Measurements from ENCODE around the gene ZNF536.

DNA sequence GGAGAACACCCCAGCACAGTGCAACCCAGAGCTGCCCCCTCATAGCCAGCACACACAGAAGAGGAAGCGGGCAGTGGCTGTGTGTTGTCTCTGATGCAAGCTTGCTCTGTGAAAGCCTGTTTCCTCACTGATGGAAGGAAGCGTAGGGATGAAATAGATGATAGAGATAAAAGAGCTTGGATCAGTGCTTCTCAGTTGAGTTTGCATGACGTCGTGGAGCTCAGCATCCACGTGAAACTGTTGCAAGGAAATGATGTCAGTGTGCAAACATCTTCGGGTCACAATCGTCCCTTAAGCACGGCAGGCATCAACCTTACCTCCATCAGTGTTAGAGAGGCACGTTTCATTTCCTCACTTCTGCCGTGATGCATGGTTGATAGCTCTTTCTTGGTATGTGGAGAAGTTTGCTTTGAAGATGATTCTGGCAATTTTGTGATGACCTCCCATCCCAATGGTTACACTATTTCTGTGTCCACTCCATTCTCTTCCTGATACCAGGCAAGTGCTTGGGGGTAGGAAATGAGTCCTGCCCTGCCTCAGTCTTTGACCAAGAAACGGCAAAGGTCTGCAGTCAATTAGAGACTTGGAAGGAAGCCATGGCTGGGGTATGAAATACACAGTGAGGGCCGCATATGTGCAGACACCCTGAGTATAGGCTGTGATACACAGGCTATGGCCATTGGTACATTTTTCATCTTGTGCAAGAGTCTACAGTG, 183.0 kb downstream of the ZNF536 start:
- TF ChIP-seq, protein P1, sequence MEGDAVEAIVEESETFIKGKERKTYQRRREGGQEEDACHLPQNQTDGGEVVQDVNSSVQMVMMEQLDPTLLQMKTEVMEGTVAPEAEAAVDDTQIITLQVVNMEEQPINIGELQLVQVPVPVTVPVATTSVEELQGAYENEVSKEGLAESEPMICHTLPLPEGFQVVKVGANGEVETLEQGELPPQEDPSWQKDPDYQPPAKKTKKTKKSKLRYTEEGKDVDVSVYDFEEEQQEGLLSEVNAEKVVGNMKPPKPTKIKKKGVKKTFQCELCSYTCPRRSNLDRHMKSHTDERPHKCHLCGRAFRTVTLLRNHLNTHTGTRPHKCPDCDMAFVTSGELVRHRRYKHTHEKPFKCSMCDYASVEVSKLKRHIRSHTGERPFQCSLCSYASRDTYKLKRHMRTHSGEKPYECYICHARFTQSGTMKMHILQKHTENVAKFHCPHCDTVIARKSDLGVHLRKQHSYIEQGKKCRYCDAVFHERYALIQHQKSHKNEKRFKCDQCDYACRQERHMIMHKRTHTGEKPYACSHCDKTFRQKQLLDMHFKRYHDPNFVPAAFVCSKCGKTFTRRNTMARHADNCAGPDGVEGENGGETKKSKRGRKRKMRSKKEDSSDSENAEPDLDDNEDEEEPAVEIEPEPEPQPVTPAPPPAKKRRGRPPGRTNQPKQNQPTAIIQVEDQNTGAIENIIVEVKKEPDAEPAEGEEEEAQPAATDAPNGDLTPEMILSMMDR (IDR thresholded peaks at IDR 0.05) = no peak
- TF ChIP-seq POLR2A (IDR thresholded peaks at IDR 0.05) (no peak), POLR2AphosphoS5 (IDR thresholded peaks at IDR 0.05) (no peak), EP300 (IDR thresholded peaks at IDR 0.05) (no peak)

All from sigmoid colon (tissue), 4 donors.